ENCODE measurements around the gene AOC1. TPM values are rescaled to one million over a fixed set of nuclear protein-coding genes. Genes with fewer than 3 reads are reported as not detected.

The AOC1 gene
- total and polyA plus RNA-seq, 4 donors = 0.01 to 0.08 TPM; not detected in 2

DNA sequence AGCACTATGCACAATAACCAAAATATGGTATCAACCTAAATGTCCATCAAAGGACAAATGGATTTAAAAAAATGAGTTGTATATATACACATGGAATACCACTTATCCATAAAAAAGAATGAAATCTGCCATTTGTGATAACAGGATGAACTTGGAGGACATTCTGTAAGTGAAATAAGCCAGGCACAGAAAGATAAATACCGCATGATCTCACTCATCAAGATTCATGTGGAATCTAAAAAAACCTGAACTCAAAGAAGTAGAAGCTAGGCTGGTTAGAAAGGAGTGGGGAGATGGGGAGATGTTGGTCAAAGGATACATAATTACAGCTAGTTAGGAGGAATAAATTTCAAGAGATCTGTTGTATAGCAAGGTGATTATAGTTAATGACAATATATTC, 17.3 kb upstream of the AOC1 start:
- Histone ChIP-seq H3K4me1 (ENCODE audit: control insufficient read depth in 4 of 4, insufficient read depth in 4 of 4, low read length in 3 of 4) (peaks cover 0 to 9% (median 6%) of the 10 kb centered on the region in 4 donors), H3K36me3 (ENCODE audit: control insufficient read depth in 4 of 4, insufficient read depth in 3 of 4, low read depth in 1 of 4, low read length in 3 of 4) (peaks cover 0 to 5% (median 0%) of the 10 kb centered on the region in 4 donors), H3K27ac (ENCODE audit: low read depth in 1 of 2, low read length in 2 of 2) (no peak overlapping the region), H3K27me3 (ENCODE audit: control insufficient read depth in 4 of 4, insufficient read depth in 4 of 4, low read length in 3 of 4) (no peaks in the 10 kb centered on the region), H3K4me3 (ENCODE audit: low read depth in 1 of 3, low read length in 3 of 3) (no peak overlapping the region), H3K9ac (ENCODE audit: low read depth in 1 of 2, low read length in 2 of 2) (no peak overlapping the region), H3K9me3 (ENCODE audit: control insufficient read depth in 4 of 4, low read length in 3 of 4) (no peaks in the 10 kb centered on the region)
- WGBS = 91% methylated on average over 1 of the region's 1 CpG
- no peak for TF ChIP-seq RXRA (IDR thresholded peaks at IDR 0.05)
- no peak for TF ChIP-seq JUND (IDR thresholded peaks at IDR 0.05)
- TF ChIP-seq ZBTB33 (IDR thresholded peaks at IDR 0.05) = no peak
- no peak for TF ChIP-seq NR2F2 (IDR thresholded peaks at IDR 0.05)
- TF ChIP-seq RAD21 (IDR thresholded peaks at IDR 0.05) = no peak
- no peak for TF ChIP-seq HNF4G (IDR thresholded peaks at IDR 0.05)
- TF ChIP-seq HNF4A (conservative IDR thresholded peaks at IDR 0.05) = no peak
- no peak for DNase-seq (ENCODE audit: low spot score)

DNA sequence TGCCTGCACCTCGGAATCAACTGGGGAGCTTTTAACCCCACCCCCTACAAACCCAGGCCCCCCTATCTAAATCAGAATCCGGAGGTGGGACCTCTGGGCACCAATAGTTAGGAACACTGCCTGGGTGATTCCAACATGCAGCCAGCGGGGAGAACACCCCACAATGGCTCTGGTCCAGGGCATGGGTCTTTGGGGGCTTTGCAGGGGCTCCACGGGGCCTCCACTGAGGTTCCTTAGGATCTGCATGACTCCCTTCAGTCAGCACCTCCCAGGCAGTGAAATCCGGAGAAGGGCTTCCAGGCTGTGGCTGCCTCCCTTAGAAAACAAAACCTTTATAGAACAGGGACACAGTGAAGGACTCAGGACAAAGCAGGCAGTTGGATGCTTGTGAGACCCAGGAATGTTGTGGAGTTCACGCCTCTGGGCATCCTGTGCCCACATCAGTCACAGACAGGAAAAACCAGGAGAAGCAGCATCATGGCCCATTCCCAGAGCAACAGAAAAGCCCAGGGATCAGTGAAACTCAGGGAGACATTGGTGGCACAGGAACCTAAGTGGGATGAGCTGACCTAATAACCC, 16.5 kb upstream of the AOC1 start:
- DNase-seq (ENCODE audit: low spot score) = no peak
- 90% methylated on average over 6 of the region's 6 CpGs for WGBS
- Histone ChIP-seq H3K9me3 (ENCODE audit: control insufficient read depth in 4 of 4, low read length in 3 of 4) (no peaks in the 10 kb centered on the region), H3K9ac (ENCODE audit: low read depth in 1 of 2, low read length in 2 of 2) (no peak overlapping the region), H3K27me3 (ENCODE audit: control insufficient read depth in 4 of 4, insufficient read depth in 4 of 4, low read length in 3 of 4) (no peaks in the 10 kb centered on the region), H3K36me3 (ENCODE audit: control insufficient read depth in 4 of 4, insufficient read depth in 3 of 4, low read depth in 1 of 4, low read length in 3 of 4) (peaks cover 0 to 5% (median 0%) of the 10 kb centered on the region in 4 donors), H3K4me3 (ENCODE audit: low read depth in 1 of 3, low read length in 3 of 3) (no peak overlapping the region), H3K27ac (ENCODE audit: low read depth in 1 of 2, low read length in 2 of 2) (no peak overlapping the region), H3K4me1 (ENCODE audit: control insufficient read depth in 4 of 4, insufficient read depth in 4 of 4, low read length in 3 of 4) (peaks cover 0 to 4% (median 4%) of the 10 kb centered on the region in 4 donors)
- TF ChIP-seq, protein P1, sequence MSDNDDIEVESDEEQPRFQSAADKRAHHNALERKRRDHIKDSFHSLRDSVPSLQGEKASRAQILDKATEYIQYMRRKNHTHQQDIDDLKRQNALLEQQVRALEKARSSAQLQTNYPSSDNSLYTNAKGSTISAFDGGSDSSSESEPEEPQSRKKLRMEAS (IDR thresholded peaks at IDR 0.05) = no peak
- TF ChIP-seq HNF4A (conservative IDR thresholded peaks at IDR 0.05) (no peak), ZBTB33 (IDR thresholded peaks at IDR 0.05) (no peak), FOXA2 (IDR thresholded peaks at IDR 0.05) (no peak), RXRA (IDR thresholded peaks at IDR 0.05) (no peak), NR2F2 (IDR thresholded peaks at IDR 0.05) (no peak), RAD21 (IDR thresholded peaks at IDR 0.05) (no peak)

GRCh38 chr7:150838965-150839650, 13.2 kb upstream of the AOC1 start:
- Histone ChIP-seq H3K9ac (ENCODE audit: low read depth in 1 of 2, low read length in 2 of 2) (no peak overlapping the region), H3K9me3 (ENCODE audit: control insufficient read depth in 4 of 4, low read length in 3 of 4) (peaks cover 0 to 8% (median 0%) of the 10 kb centered on the region in 4 donors), H3K4me1 (ENCODE audit: control insufficient read depth in 4 of 4, insufficient read depth in 4 of 4, low read length in 3 of 4) (no peaks in the 10 kb centered on the region), H3K27me3 (ENCODE audit: control insufficient read depth in 4 of 4, insufficient read depth in 4 of 4, low read length in 3 of 4) (no peaks in the 10 kb centered on the region), H3K27ac (ENCODE audit: low read depth in 1 of 2, low read length in 2 of 2) (no peak overlapping the region), H3K4me3 (ENCODE audit: low read depth in 1 of 3, low read length in 3 of 3) (no peak overlapping the region), H3K36me3 (ENCODE audit: control insufficient read depth in 4 of 4, insufficient read depth in 3 of 4, low read depth in 1 of 4, low read length in 3 of 4) (no peaks in the 10 kb centered on the region)
- no peak for DNase-seq (ENCODE audit: low spot score)
- WGBS = 94% methylated on average over 7 of the region's 7 CpGs
- TF ChIP-seq REST (IDR thresholded peaks at IDR 0.05) (no peak), RXRA (IDR thresholded peaks at IDR 0.05) (no peak), ZBTB33 (IDR thresholded peaks at IDR 0.05) (no peak), TAF1 (conservative IDR thresholded peaks at IDR 0.05) (no peak), FOXA2 (IDR thresholded peaks at IDR 0.05) (no peak), JUND (IDR thresholded peaks at IDR 0.05) (no peak), YY1 (IDR thresholded peaks at IDR 0.05) (no peak), NR2F2 (IDR thresholded peaks at IDR 0.05) (no peak), GABPA (IDR thresholded peaks at IDR 0.05 in 1 of 2, conservative IDR thresholded peaks at IDR 0.05 in 1 of 2) (no peak), SP1 (IDR thresholded peaks at IDR 0.05) (no peak), FOXA1 (IDR thresholded peaks at IDR 0.05) (no peak), EGR1 (IDR thresholded peaks at IDR 0.05; ENCODE audit: low read depth in 2 of 2) (no peak)
- TF ChIP-seq, protein P1 (IDR thresholded peaks at IDR 0.05) = no peak

Measured in liver (tissue), 9 donors.